Ovary (tissue), 9 donors: Measurements from ENCODE around the gene MTX3. TPM values are rescaled to one million over a fixed set of nuclear protein-coding genes. Genes with fewer than 3 reads are reported as not detected.

Experiments
- DNase-seq, 5 donors: peaks; one replicate each; pipeline ENCODE4 v3.0.0-alpha.2; 2019 to 2020
- H3K27ac ChIP-seq, 2 donors: fragments of 200-600 bp; one replicate each; pipeline versions ENCODE4 v1.5.1 to v1.8.0; 2019 to 2022
- H3K27me3 ChIP-seq: fragments of 200-600 bp; one replicate; pipeline ENCODE4 v1.8.0; 2022
- H3K36me3 ChIP-seq: fragments of 200-600 bp; sonication (generic); one replicate; pipeline ENCODE4 v1.5.1; 2019
- H3K4me1 ChIP-seq: one replicate; pipeline ENCODE4 v1.8.1; 2013; ENCODE audit warnings: mild to moderate bottlenecking, moderate library complexity; ENCODE audit not compliant: insufficient read depth
- H3K4me3 ChIP-seq: fragments of 200-600 bp; sonication (generic); one replicate; pipeline ENCODE4 v1.5.1; 2017
- H3K9me3 ChIP-seq, 2 donors: fragments of 200-600 bp in 1 of 2; sonication (generic) in 1 of 2; one replicate each; pipeline versions ENCODE4 v1.5.1 to v1.8.1; 2013 to 2019; ENCODE audit warnings: mild to moderate bottlenecking in 1 of 2, moderate library complexity in 1 of 2
- EP300 ChIP-seq: sonication (generic); formaldehyde crosslinking; IDR thresholded peaks from one replicate; pipeline ENCODE4 v1.6.1; 2017; ENCODE audit warnings: antibody characterized with exemption
- POLR2A ChIP-seq: fragments of 450-650 bp; IDR thresholded peaks from one replicate; pipeline ENCODE4 v1.6.1; 2017; ENCODE audit warnings: antibody characterized with exemption, mild to moderate bottlenecking, moderate library complexity
- WGBS, 3 donors: extraction: QIAGEN DNeasy Blood & Tissue Kit in 1 of 3; methylation state at CpG; one replicate each; pipeline versions ENCODE4 v1.1.5 to v1.1.7; 2013 to 2017; 5-methylcytosine and 5-hydroxymethylcytosine counted together
- intact Hi-C, 4 donors: fragments of 100-400 bp; cut with DNase I; formaldehyde crosslinking; loops; one replicate each; pipeline versions ENCODE4 v1.11.0 to v1.15.1; 2022 to 2023
- polyA plus RNA-seq, 2 donors: library from polyadenylated mRNA; stranded (reverse); fragments of 200-250 nt in 1 of 2; fragments of 350-450 nt in 1 of 2; fragmentation: Illumina TruSeq in 1 of 2; extraction: RNeasy Lipid Tissue Mini Kit (QIAGEN cat#74804) in 1 of 2; gene quantifications; one replicate each; pipeline ENCODE4 v1.2.3, GENCODE V29; 2013 to 2014
- total RNA-seq, 7 donors: library from RNA; depleted of rRNA in 2 of 7; stranded (reverse); fragments of >200 nt in 2 of 7; fragmentation: NEBNext Ultra II Directional in 3 of 7; extraction: Animal tissue kit (Norgen Biotek cat#: 25700) in 3 of 7; gene quantifications; one replicate each; pipeline versions ENCODE4 v1.1.0 to v1.2.4, GENCODE V29; 2016 to 2023
- TF ChIP-seq, protein P1 (sequence below), 3 donors: fragments of 450-650 bp in 2 of 3; fragments of 200-600 bp in 1 of 3; IDR thresholded peaks; one replicate each; pipeline versions ENCODE4 v1.5.1 to v1.8.0; 2016 to 2022; ENCODE audit warnings: antibody characterized with exemption in 3 of 3, mild to moderate bottlenecking in 1 of 3
- donor health status: DM: no; HTN: no; CAD: no; lungs with moderate emphysema.
- donor health status: DM: no; HTN: no; CAD: no.
- donor health status: Bipolar disorder and iron deficiency.
- donor health status: DM: yes; HTN: yes; CAD: no.
- donor health status: DM: no; HTN: no; CAD: no.
- donor health status: DM: yes; HTN: yes; CAD: no.

Gene MTX3
- total and polyA plus RNA-seq, 9 donors, result 8.2 to 24.3 (median 16.7) TPM

DNA sequence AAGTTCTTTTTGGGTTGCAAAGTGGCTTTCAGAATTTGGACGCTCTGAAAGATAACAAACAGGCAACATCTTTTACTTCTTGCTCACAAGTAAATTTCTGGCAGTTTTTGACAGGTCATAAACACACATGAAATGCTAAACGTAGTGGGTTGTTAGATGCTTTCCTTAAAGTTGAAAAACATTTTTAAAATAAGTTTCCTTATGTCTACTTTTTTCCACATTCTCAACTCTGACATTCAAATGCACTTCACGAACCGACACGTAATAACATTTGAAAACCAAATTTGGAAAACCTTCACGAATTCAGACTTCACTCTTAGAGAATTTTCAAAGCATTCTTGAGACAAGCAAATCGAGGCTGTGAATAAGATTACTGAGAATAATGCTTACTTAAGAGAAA is 26.9 kb downstream of the MTX3 start:
- no peaks in the 10 kb centered on the region for H3K9me3 ChIP-seq
- no peak overlapping the region for H3K27ac ChIP-seq
- no peak for TF ChIP-seq EP300
- TF ChIP-seq, protein P1, sequence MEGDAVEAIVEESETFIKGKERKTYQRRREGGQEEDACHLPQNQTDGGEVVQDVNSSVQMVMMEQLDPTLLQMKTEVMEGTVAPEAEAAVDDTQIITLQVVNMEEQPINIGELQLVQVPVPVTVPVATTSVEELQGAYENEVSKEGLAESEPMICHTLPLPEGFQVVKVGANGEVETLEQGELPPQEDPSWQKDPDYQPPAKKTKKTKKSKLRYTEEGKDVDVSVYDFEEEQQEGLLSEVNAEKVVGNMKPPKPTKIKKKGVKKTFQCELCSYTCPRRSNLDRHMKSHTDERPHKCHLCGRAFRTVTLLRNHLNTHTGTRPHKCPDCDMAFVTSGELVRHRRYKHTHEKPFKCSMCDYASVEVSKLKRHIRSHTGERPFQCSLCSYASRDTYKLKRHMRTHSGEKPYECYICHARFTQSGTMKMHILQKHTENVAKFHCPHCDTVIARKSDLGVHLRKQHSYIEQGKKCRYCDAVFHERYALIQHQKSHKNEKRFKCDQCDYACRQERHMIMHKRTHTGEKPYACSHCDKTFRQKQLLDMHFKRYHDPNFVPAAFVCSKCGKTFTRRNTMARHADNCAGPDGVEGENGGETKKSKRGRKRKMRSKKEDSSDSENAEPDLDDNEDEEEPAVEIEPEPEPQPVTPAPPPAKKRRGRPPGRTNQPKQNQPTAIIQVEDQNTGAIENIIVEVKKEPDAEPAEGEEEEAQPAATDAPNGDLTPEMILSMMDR (IDR thresholded peaks at IDR 0.05), result no peak
- TF ChIP-seq POLR2A, result no peak
- 65 to 73% (median 66%) methylated on average over 7 of the region's 7 CpGs for WGBS, 3 donors
- H3K27me3 ChIP-seq, result no peaks in the 10 kb centered on the region
- H3K4me3 ChIP-seq, result no peak overlapping the region
- DNase-seq, result no peak
- no peaks in the 10 kb centered on the region for H3K36me3 ChIP-seq
- intact Hi-C loops, result no loop called here
- H3K4me1 ChIP-seq, result no peaks in the 10 kb centered on the region

DNA sequence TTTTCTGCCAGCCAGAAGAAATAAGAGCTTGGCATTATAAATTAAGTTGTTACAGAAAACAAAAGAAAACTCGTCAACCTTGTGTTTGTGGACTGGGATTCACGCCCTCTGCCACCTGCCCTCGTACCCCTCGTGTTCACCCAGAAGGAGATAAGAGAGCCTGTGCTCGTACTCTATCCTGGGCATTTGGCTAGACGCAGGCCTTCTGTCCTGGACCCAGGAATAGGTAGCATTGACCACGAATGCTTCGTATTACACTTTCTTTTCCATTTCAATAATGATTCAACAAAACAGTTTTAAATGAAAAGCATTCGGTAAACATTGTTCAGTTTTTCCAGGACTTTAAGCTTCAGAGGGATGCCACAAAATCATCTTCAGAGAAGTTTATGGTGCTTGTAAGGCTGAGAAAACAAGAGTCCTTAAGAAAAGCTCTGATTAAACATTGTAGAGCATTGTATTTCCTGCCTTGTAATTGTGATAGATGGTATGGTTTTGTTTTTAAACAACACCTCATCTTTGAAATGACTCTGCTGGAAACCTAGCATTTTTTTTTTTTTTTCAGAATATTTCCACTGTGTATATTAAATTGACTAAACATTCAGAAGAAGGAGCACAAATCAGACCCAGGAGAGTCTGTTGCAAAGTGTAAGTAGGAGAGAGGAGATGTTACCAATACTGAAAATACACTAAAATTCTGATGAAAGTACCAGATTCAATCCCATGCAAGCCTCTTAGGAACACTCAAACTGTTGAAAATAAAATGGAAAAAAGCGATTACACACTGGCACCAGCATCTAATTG is 27.6 kb downstream of the MTX3 start:
- H3K36me3 ChIP-seq, result no peaks in the 10 kb centered on the region
- intact Hi-C loops, result no loop called here
- no peaks in the 10 kb centered on the region for H3K9me3 ChIP-seq
- H3K4me1 ChIP-seq, result no peaks in the 10 kb centered on the region
- H3K27me3 ChIP-seq, result no peaks in the 10 kb centered on the region
- no peak overlapping the region for H3K4me3 ChIP-seq
- no peak overlapping the region for H3K27ac ChIP-seq
- TF ChIP-seq, protein P1 (IDR thresholded peaks at IDR 0.05), result no peak
- WGBS, 3 donors, result 61 to 75% (median 73%) methylated on average over 10 of the region's 10 CpGs
- no peak for DNase-seq

DNA sequence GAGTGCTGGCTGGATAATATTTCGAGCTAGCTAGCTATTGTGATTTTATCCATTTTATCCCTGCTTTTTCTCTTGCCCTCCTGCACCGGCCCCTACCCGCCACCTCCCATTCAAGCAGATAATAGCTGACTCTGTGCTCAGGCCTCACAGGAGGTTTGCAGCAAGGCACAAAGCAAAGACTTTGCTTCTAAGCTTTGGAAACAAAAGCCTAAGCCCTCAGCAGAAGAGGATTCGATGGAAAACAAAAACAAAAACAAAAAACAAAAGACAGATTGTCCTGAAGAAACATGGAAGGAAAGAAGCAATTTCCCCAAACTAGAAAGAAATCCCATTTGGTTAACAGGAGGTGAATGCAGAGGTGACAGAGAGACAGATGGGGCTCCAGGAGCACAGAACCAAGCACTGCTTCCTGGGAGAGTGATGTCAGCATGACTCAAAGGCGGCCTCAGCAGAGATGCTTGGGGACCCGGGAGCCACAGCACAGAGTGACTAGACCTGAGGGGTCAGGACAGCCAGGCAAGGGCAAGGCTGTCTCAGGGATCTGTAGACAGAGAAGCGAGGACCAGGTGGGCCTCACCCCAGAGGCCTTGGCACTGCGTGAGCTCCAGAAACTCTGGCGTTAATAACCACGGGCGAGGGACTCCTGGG is 28.4 kb downstream of the MTX3 start:
- 78 to 83% (median 79%) methylated on average over 11 of the region's 11 CpGs for WGBS, 3 donors

DNA sequence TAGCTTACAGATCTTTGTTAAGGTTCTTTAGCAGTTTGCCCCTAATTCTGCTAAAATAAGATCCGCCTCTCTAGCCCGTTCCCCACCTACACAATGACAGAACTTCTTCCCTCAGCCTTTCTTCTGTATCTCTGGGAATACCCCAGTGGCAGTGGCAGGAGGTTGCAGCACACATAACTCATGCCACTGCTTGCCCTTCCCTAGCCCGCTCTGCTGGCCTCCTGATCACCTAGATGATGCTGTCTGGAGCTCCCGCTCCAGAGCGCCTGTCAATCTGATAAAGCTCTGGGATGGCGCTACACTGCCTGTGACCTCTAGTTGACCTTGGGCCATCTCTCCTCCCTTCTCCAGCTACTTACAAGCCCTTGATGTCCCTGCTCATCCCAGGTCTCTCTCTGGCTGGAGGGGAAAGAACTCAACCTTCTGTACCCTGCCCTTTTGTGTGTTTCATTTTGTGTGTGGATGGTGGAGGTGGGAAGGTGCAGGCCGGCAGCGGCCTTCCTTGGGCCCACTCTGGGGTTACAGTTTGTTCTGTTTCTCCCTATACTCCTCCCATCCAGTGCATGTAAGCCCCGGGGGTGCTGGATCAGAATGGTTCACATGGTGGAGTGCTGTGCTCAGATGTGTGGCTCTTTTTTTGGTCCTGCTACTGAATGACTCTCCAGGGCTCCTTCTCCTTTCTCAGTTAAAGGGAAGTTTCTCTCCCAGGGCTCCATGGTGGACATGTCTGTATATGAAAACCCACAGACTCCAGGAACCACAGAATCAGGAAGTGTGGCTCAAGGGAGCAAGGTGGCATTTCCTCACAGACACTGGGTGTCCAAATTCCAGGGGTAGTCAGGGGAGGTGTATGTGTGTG is 29.1 kb downstream of the MTX3 start:
- Histone ChIP-seq H3K36me3 (no peaks in the 10 kb centered on the region), H3K27me3 (no peaks in the 10 kb centered on the region), H3K4me3 (no peak overlapping the region), H3K9me3 (no peaks in the 10 kb centered on the region), H3K27ac (no peak overlapping the region), H3K4me1 (no peaks in the 10 kb centered on the region)
- intact Hi-C loops, result no loop called here
- WGBS, 3 donors, result 83 to 86% (median 86%) methylated on average over 9 of the region's 9 CpGs
- TF ChIP-seq POLR2A (no peak), EP300 (no peak)
- TF ChIP-seq, protein P1 (IDR thresholded peaks at IDR 0.05), result no peak
- DNase-seq, result no peak

More for the DNA sequence above, 28.4 kb downstream of the MTX3 start:
- Histone ChIP-seq H3K4me1 (no peaks in the 10 kb centered on the region), H3K27me3 (no peaks in the 10 kb centered on the region), H3K36me3 (no peaks in the 10 kb centered on the region), H3K9me3 (no peaks in the 10 kb centered on the region), H3K27ac (no peak overlapping the region), H3K4me3 (no peak overlapping the region)
- DNase-seq, result no peak
- intact Hi-C loops, result no loop called here
- TF ChIP-seq EP300, result no peak
- TF ChIP-seq, protein P1 (IDR thresholded peaks at IDR 0.05), result no peak
- TF ChIP-seq POLR2A, result no peak
